SK-N-SH treated with all-trans-retinoic acid at 6 μM for 48 hours (cell line): ENCODE measurements around the gene AGPAT1.
A peak's percentile ranks its signal among the peaks of the same experiment; 100 is the strongest.

Experiments
- ATAC-seq: fragments of 200-7000 bp; cut with Tn5 transposase; 3 replicates; pipeline ENCODE4 v1.9.1; 2020; ENCODE audit warnings: mild to moderate bottlenecking, moderate library complexity
- ARNTL ChIP-seq: fragments of 450-650 bp; formaldehyde crosslinking; IDR thresholded peaks from 2 replicates; pipeline ENCODE4 v1.5.0; 2020; ENCODE audit warnings: low read depth, mild to moderate bottlenecking, moderate library complexity, borderline replicate concordance
- ESRRG ChIP-seq: fragments of 250-450 bp; sonication (Bioruptor Pico); IDR thresholded peaks from 2 replicates; pipeline ENCODE4 v1.6.1; 2021; ENCODE audit warnings: mild to moderate bottlenecking
- GLIS3 ChIP-seq: fragments of 250-450 bp; sonication (Bioruptor Pico); IDR thresholded peaks from 2 replicates; pipeline ENCODE4 v1.5.0; 2020; ENCODE audit warnings: mild to moderate bottlenecking, moderate library complexity
- ISL1 ChIP-seq: fragments of 250-450 bp; sonication (Bioruptor Pico); IDR thresholded peaks from 2 replicates; pipeline ENCODE4 v2.1.2; 2022; ENCODE audit warnings: mild to moderate bottlenecking, moderate library complexity
- OSR1 ChIP-seq: fragments of 250-450 bp; sonication (Bioruptor Pico); IDR thresholded peaks from 2 replicates; pipeline ENCODE4 v1.8.0; 2022; ENCODE audit warnings: moderate library complexity, mild to moderate bottlenecking, inconsistent platforms
- PPARA ChIP-seq: fragments of 250-450 bp; sonication (Bioruptor Pico); IDR thresholded peaks from 2 replicates; pipeline ENCODE4 v1.5.0; 2020; ENCODE audit warnings: mild to moderate bottlenecking, borderline replicate concordance
- RARB ChIP-seq: fragments of 250-450 bp; sonication (Bioruptor Pico); IDR thresholded peaks from 2 replicates; pipeline ENCODE4 v1.8.0; 2021; ENCODE audit warnings: mild to moderate bottlenecking, moderate library complexity
- TCF4 ChIP-seq: fragments of 250-450 bp; sonication (Bioruptor Pico); IDR thresholded peaks from 2 replicates; pipeline ENCODE4 v1.8.0; 2021; ENCODE audit warnings: mild to moderate bottlenecking, moderate library complexity, borderline replicate concordance
- TOX ChIP-seq: fragments of 250-450 bp; sonication (Bioruptor Pico); IDR thresholded peaks from 2 replicates; pipeline ENCODE4 v1.8.0; 2021; ENCODE audit warnings: mild to moderate bottlenecking, moderate library complexity, borderline replicate concordance
- TSHZ2 ChIP-seq: fragments of 250-450 bp; sonication (Bioruptor Pico); IDR thresholded peaks from 2 replicates; pipeline ENCODE4 v1.5.0; 2020; ENCODE audit warnings: mild to moderate bottlenecking, moderate library complexity
- ZNF565 ChIP-seq: fragments of 450-650 bp; formaldehyde crosslinking; conservative IDR thresholded peaks from 2 replicates; pipeline ENCODE4 v1.5.0; 2020; ENCODE audit warnings: low read depth, mild to moderate bottlenecking, moderate library complexity
- ZNF8 ChIP-seq: fragments of 450-650 bp; formaldehyde crosslinking; IDR thresholded peaks from 2 replicates; pipeline ENCODE4 v1.5.0; 2020; ENCODE audit warnings: mild to moderate bottlenecking, moderate library complexity

The AGPAT1 gene

GRCh38 chr6:32118782-32119628 lies 56.9 kb downstream of the AGPAT1 start:
- TF ChIP-seq ZNF565 (CRISPR knock-in tag) (no peak), OSR1 (CRISPR knock-in tag) (no peak), ISL1 (CRISPR knock-in tag) (no peak), ZNF8 (CRISPR knock-in tag) (no peak), RARB (CRISPR knock-in tag) (no peak), GLIS3 (CRISPR knock-in tag) (no peak), TSHZ2 (CRISPR knock-in tag) (no peak), TOX (CRISPR knock-in tag) (no peak), TCF4 (CRISPR knock-in tag) (no peak), ARNTL (CRISPR knock-in tag) (no peak), ESRRG (no peak), PPARA (CRISPR knock-in tag) (no peak)
- ATAC-seq = peak; percentile 90
